ENCODE data around the gene EHD4.

DNA sequence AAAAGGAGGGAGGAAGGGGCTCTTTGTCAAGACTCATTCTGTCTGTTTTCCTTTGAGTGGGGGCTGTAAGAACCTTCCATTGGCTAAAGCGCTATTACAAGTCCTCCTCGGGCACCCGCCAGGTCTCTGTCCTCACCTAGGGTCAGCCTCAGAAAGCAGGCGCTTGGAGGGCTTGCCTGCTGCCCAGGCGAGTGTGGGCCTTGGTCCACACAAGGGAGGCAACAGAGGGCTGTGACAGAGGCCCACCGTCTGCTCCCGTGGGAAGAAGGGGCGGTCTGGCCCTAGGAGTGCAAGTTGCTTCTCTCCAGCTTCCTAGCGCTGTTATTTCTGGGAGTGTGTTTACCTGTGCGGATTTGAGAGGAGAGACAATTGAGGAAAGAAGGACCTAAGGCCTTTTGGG lies 24.0 kb upstream of the EHD4 start:
- TF ChIP-seq POLR2A (IDR thresholded peaks at IDR 0.05), result no peak
- no peak for TF ChIP-seq POLR2AphosphoS5 (IDR thresholded peaks at IDR 0.05; ENCODE audit: insufficient read depth in 1 of 2, low read depth in 1 of 2)
- TF ChIP-seq, protein P1, sequence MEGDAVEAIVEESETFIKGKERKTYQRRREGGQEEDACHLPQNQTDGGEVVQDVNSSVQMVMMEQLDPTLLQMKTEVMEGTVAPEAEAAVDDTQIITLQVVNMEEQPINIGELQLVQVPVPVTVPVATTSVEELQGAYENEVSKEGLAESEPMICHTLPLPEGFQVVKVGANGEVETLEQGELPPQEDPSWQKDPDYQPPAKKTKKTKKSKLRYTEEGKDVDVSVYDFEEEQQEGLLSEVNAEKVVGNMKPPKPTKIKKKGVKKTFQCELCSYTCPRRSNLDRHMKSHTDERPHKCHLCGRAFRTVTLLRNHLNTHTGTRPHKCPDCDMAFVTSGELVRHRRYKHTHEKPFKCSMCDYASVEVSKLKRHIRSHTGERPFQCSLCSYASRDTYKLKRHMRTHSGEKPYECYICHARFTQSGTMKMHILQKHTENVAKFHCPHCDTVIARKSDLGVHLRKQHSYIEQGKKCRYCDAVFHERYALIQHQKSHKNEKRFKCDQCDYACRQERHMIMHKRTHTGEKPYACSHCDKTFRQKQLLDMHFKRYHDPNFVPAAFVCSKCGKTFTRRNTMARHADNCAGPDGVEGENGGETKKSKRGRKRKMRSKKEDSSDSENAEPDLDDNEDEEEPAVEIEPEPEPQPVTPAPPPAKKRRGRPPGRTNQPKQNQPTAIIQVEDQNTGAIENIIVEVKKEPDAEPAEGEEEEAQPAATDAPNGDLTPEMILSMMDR (IDR thresholded peaks at IDR 0.05), result no peak

All from vagina (tissue), 2 donors.